ENCODE measurements around the gene DNAJA1.

Gene DNAJA1

DNA sequence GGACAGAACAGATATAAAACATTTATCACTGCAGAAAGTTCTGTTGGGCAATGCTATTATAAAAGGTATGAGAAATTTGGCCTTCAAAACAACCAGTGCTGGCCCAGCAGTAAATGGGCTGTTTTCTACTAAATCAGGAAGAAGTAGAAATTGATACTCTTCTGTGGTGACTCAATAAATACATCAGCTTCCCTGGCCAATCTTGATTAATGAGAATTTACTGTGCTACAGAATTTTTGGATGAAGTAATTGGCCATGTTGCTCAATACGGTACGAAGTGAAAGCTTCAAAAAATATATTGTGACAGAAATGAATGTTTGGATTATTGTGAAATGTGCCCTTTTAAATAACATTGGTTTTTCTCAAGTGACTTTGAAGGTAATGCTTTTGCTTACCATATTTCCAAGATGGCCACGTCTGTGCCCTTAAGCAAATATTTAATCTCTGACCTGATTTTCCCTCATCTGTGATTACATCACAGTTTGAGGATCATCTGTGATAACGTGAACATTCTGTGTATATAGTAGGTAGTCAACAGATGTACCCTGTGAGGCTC, 4.2 kb downstream of the DNAJA1 start:
- DNase-seq (ENCODE audit: low spot score), result no peak

DNA sequence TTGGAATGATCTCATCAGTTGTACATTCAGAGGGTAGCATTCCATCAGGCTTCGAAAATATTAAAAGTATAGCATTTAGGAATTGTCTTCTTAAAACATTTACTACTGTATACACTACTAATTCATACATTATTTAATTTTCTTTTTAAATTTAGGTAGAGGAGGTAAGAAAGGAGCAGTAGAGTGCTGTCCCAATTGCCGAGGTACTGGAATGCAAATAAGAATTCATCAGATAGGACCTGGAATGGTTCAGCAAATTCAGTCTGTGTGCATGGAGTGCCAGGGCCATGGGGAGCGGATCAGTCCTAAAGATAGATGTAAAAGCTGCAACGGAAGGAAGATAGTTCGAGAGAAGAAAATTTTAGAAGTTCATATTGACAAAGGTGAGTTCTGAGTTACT, 5.2 kb downstream of the DNAJA1 start:
- no peak for DNase-seq (ENCODE audit: low spot score)

DNA sequence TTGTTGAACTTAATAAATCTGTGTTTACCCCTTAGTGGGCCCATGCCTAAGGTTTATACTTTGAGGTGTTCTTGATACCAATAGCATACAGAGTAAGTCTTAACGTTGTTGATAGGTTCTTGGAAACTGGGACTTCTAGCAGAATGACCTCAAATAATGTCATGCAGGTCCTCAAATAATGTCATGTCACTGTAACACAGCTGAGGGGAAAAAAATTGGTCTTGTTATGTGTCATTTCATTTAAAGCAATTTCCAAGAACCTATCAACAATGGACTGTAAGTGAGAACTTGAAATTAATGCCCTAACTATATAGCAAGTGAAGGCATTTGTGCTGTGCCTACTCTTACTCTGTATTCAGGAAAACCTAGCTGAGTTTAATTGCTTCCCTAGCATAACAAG, 7.2 kb downstream of the DNAJA1 start:
- no peak for DNase-seq (ENCODE audit: low spot score)

DNA sequence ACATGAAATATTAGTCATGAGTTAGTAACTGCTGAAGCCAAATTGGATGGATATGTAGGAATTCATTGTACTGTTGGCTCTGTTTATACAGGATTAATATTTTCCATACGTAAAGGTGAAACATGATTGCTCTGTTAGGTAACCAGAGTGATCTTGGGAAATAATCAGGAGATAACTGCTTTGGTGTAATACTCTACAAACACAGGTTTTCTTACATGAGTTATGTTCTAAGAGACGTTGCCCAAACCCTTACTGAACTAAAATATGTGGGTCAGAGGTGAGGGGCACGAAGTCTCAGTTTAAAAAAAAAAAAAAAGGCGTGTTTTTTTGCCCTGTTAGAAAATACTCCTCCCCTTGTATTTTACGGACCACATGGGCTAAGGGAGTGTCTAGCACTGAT, 7.8 kb downstream of the DNAJA1 start:
- no peak for DNase-seq (ENCODE audit: low spot score)

DNA sequence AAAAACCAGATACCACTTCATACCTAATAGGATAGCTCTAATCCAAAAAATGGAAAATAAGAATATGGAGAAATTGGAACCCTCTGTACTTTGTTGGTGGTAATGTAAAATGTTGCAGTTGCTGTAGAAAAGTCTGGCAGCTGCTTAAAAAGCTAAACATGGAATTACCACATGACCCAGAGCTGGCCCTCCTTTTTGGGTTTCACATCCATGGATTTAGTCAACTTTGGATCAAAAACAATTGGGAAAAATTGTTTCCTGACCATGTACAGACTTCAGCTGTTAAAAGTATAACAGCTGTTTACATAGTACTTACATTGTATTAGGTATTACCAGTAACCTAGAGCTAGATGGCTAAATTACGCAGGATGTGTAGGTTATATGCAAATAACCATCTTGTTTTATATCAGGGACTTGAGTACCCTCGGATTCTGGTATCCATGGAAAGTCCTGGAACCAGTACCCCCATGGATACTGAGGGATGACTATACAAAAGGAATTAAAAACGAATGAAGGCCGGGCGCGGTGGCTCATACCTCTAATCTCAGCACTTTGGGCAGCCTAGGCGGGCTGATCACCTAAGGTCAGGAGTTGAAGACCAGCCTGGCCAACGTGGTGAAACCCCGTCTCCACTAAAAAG, 15.8 kb downstream of the DNAJA1 start:
- no peak for DNase-seq (ENCODE audit: low spot score)

DNA sequence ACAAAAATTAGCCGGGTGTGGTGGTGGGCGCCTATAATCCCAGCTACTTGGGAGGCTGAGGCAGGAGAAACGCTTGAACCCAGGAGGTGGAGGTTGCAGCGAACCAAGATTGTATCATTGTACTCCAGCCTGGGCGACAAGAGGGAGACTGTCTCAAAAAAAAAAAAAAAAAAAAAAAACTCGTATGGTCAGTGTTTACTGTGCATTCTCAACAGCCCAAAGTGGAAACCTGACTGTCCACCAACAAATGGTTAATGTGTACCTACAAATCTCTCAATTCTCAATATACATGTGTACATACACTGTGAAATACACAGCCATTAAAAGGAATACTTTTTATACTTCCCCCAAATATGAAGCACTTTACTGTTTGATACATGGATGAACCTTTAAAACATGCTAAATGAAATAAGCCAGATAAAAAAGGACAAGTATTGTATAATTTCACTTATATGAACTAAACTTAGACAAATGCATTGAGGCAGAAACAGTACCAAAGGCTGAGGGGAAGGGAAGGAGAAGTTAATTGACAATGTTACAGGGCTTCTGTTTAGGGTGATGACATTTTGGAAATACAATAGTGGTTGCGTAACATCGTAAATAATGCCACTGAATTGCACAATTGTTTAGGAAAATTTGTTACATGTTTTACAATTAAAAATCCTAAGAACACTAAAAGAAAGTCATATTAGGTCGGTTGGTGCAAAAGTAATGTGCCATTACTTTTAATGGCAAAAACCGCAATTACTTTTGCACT, 16.5 kb downstream of the DNAJA1 start:
- no peak for DNase-seq (ENCODE audit: low spot score)

DNA sequence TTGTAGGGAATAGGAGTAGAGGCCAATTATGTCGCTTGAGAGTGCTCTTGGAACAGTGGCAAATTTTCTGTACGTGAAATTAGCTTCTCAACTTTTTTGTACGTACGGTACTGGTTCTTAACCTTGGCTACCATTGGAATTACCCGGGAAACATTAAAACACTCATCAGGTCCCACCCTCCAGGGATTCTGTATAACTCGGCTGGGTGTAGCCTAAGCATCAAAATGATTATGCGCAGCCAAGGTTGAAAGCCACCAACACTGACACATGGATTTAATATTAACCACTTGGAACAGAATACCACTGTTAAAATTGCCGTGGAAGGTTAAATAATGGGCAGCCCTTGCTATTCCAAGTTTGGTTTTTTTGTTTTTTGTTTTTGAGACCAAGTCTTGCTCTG, 17.4 kb downstream of the DNAJA1 start:
- no peak for DNase-seq (ENCODE audit: low spot score)

DNA sequence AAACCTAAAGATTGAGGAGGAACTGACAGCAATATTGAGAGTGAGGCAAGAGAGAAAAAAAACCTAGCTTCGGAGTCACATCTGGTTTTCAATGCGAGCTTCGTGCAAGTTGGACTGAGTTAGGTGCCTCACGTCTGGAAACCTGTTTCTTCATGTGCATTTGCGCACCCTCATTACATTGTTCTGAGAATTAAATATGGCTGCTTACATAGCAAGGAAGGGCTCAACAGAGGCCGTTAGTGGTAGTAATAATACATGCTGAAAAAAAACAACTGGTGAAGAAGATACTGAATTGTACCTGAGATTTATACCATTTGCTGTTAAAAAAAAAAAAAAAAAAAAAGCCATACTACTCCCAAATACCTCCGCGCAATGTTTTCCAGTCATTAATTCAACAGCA, 18.6 kb downstream of the DNAJA1 start:
- DNase-seq (ENCODE audit: low spot score), result no peak

DNA sequence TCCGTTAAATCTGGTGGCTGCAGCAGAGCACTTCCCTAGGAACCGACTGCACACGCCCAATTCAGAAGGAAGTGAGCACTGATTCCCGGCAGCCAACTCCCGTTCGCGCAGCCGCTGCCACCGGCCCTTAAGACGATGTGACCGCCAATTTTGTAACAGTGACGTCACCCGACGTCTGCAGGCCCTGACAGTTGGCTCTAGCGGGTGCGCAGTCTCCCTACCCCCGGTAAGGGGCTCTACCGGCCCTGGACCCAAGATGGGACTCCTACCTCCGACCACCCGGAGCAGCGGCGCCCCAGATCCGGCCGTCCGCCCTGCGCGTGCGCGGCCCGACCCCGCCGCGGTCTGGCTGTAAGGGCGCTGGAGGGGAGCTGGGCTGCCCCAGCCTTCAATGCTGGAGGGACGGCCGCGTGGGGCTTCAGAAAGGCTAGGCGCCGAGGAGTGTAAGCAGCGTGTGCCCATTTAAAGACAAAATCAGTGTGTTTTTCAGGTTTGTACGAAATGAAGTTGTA, 19.1 kb downstream of the DNAJA1 start:
- peak; percentile 86 for DNase-seq (ENCODE audit: low spot score)

DNA sequence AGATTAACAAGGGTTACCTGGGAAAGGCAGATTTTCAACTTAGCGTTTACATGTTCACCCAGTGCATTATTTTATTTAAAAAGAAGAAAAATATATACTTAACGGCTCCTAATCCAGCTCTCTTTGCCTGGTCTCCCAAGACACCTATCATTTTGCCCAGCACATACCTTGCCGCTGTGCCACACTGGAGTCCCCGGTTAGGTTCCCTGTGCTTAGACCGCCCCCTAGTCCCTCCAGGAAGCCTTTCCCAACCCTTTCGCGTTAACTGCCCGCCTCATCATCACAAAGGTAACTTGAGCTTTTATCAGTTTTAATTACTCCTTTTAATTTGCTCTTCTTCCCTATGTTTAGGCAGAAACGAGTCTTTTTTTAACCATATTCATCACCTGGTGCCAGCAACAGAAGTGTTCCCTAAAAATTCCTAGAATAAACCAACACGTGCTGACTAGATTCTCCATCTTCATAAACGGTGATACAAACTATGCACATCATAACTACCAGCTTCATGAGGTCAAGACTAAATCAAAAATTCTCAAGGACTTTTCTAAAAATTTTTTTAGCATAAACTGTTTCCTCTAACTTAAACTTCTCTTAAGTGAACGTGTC, 19.7 kb downstream of the DNAJA1 start:
- DNase-seq (ENCODE audit: low spot score), result no peak

DNA sequence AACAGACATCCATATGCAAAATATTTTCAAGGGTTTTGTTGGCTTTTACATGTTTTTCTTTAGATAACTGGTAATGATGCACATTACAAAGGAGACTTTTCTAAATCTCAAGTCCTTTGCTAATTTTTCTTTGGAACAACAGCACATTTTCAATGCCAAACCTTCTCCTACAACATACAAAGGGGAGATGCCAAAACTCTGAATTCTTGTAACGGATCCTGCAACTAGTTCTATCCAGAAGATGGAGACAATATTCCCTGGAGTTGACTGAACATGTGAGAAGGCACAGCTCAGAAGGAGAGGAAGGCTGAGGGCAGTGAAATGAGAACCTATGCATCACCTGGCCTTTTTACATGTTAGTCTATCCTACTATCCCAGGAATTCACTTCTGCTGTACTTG, 21.0 kb downstream of the DNAJA1 start:
- no peak for DNase-seq (ENCODE audit: low spot score)

DNA sequence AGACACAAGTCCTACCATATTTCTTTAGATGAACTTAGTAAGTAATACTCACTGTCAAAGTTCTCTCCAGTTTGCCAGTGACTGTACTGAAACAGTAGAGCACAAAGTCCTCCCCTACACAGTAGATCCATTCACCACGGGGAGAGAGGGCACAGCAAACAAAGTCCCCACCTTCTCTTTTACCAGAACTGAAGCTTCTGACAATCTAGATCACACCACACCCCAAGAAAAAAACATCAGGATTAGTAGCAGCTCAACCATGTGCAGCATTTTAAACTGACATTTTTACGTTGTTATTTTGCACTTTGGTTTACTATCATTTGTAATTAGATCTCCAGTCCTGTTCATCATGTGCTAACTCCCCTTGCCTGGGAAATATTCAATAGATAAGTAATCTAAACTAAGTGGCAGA, 23.0 kb downstream of the DNAJA1 start:
- no peak for DNase-seq (ENCODE audit: low spot score)

DNA sequence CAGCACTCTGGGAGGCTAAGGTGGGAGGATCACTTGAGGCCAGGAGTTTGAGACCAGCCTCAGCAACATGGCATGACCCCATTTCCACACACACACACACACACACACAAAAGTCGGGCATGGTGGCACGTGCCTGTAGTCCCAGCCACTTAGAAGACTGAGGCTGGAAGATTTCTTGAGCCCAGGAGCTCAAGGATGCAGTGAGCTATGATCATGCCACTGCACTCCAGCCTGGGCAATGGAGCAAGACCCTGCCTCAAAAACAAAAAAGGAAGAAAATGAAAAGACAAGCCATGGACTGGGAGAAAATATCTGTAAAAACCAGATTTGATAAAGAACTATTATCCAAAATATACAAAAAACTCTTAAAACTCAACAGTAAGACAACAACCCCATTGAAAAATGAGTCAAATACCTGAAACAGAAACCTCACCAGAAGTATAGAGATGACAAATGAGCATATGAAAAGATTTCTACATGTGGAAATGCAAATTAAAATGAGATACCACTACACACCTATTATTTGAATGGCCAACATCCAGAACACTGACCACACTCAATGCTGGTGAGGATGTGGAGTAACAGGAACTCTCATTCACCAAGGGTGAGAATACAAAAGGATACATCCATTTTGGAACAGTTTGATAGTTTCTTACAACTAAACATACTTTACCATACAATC, 24.7 kb downstream of the DNAJA1 start:
- DNase-seq (ENCODE audit: low spot score), result no peak

DNA sequence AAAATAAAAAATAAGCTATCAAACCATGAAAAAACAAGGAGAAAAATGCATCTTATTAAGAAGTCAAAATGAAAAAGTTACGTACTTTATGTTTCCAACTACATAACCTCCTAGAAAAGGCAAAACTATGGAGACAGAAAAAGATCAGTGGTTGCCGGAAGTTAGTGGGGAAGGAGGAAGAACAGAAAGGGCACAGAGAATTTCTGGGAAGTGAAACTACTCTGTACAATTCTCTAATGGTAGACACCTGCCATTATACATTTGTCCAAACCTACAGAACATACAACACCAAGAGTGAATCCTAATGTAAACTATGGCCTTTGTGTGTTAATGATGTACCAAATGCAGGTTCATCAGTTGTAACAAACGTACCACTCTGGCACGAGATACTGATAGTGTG, 26.1 kb downstream of the DNAJA1 start:
- no peak for DNase-seq (ENCODE audit: low spot score)

DNA sequence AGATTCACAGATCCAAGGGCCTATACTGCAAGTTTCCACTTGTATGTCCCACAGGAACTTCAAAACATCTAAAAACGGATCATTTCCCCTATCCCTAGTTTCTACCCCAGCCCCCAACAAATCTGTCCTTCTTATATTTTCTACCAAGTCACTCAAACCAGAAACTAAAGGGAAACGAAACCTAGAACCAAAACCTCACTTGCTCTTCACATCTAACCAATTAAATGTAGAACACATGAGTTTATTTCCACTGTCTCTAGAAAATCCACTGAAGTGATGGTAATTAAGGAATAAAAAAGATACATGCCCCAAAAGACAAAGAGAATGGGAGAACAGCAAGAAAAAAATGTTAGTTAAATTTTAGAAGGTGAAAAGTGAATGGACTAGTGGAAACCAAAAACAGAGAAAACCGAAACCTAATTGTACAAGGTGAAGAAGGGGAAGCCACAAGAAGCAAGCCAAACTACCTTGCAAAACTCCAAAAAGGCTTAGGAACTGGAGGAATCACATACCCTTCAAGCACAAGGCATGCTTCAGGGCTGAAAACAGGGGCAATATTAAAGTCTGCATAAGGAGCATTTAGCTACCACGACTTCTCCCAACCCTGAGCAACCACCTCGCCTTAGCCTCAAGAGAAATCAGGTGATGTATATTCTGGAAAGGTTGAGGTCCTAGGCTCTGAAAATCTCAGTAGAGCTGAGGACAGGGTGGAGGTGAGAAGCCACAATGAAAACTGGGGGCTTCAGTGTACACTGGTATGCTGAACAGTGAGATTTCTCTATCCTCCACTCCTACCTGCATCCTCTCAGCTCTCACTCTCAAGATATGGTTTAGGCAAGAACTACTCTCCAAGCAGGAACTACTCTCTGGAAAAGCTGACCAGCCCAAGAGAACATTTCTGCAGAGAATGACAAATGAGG, 40.3 kb downstream of the DNAJA1 start:
- DNase-seq (ENCODE audit: low spot score), result no peak

DNA sequence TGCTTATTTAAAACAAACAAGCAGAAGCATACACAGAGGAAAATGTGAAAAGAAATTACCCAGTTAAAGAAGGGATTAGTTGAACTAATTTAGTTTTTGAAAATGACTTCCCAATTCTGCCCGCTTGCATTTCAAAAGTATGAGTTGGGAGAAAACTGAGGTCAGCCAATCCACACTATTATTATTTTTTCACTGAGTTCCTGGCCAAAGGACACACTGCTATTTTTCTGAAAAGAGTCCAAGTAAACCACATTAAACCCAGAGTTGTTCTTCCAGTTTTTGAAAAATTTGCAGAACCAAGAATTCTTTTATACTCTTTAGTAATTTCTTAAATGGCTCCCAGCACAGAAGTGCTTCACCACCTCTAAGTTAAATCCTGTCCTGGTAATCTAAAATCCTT, 43.9 kb downstream of the DNAJA1 start:
- no peak for DNase-seq (ENCODE audit: low spot score)

DNA sequence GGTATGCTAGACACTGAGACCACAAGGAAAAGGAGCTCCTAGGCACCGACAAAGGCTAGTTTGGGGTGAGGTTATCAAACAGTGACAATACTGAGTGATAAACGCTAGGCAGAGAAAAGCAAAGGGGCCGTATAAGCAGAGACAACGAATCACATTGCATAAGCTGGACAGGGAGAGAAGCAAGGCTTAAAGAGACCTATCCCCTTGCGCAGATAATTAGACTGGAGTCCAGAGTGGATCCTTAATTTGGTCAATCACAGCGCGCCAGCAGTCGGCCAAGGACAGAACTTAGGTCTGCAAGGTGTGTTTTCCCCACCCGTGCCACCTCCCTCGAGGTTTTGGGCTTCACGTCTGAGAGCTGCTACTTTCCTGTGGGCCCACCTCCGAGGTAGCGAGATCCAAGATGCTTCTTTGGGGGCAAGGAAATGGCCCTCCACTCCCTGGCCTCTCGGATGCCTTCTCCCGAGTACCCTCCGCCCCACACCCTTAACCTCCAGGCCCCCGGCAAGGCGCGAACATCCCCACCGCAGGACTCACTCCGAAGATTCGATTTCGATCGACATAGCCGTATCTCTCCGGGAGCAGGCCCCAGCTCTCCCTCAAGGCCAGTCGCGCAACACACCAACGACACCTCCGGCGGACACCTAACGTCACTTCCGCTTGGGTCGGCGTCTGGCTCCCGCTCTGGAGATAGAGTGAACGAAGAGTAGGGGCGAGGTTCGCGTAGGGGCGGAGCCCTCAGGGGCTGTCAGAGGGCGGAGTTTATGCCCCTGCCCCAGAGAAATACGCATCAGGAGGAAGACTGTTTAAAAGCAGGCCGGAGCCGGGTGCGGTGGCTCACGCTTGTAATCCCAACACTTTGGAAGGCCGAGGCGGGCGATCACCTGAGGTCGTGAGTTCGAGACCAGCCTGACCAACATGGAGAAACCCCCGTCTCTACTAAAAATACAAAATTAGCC, 51.3 kb downstream of the DNAJA1 start, which contains the start of gene SMU1:
Gene SMU1, minus strand, starts transcription at position 629 of the 959 bp plus-strand sequence. Its CDS starts 66 bp downstream, at position 563.
- peak; percentile 96 for DNase-seq (ENCODE audit: low spot score)

DNA sequence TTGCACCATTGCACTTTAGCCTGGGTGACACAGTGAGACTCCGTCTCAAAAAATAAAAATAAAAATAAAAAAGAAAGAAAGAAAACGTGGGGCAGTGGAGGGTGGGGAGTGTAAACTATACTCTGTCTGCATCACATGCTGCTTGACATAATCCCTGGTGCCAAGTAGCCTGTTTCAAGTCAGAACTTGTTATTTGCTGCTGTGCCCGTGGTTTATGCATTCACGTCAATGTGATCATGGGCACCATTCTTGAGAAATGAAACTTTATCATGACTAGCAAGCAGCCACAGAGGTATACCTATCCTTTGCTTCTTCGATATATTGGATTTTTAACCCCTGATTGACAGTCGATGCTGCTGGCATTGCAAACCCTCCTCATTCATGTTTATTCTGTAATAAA, 55.5 kb downstream of the DNAJA1 start:
- DNase-seq (ENCODE audit: low spot score), result no peak

DNA sequence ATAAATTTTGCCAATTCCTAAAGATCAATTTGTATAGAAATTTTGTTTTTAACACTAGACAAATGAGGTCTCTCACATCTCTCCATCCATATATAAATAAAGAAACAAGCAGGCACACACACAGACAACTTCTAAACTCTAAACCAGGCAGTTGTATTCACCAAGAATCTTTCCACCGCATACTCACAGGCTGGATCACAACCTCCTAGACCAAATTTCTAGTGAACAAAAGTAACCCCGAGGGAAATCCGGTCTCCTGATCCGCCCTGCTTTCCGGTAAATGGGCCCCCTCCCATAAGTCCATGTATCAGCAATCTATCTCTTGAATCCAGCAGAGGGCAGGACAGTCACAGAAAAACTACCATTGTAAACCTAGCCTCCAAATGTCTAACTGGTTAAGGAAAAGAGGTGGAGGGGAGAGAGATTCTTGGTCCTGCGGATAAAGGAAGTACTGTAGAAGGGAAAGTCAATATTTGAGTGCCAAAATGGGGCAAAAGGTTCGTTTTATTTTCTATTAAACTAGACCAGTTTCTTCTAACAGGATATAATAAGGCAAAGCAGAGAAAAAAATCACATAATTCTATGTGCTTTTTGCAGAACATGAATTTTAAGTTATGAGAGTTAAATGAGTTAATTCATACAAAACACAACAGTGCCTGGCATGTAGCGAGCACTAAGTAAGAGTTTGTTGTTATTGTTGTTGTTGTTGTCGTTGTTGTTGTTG, 56.2 kb downstream of the DNAJA1 start:
- peak; percentile 83 for DNase-seq (ENCODE audit: low spot score)
